H9 (cell line): ENCODE data around the gene EXOC6. TPM values are rescaled to one million over a fixed set of nuclear protein-coding genes. Genes with fewer than 3 reads are reported as not detected.

Source experiments
- DNase-seq: peaks from one replicate; pipeline ENCODE4 v3.0.0-alpha.2; 2017
- H2AFZ ChIP-seq: one replicate; pipeline ENCODE4 v1.6.1; 2013; ENCODE audit warnings: mild to moderate bottlenecking, low read length, control low read depth, moderate library complexity
- H2AK5ac ChIP-seq: 2 replicates; pipeline ENCODE4 v1.6.1; 2013; ENCODE audit warnings: low read length, control low read depth, mixed read lengths; ENCODE audit not compliant: insufficient read length
- H2BK120ac ChIP-seq: one replicate; pipeline ENCODE4 v1.6.1; 2013; ENCODE audit warnings: low read depth, mild to moderate bottlenecking, low read length, control low read depth, inconsistent platforms; ENCODE audit not compliant: poor library complexity, severe bottlenecking
- H2BK12ac ChIP-seq: 2 replicates; pipeline ENCODE4 v1.6.1; 2013; ENCODE audit warnings: low read length, control low read depth, mixed read lengths, low read depth; ENCODE audit not compliant: insufficient read length
- H2BK15ac ChIP-seq: 2 replicates; pipeline ENCODE4 v1.6.1; 2013; ENCODE audit warnings: low read depth, low read length, control low read depth
- H2BK20ac ChIP-seq: one replicate; pipeline ENCODE4 v1.6.1; 2013; ENCODE audit warnings: low read depth, mild to moderate bottlenecking, low read length, control low read depth, inconsistent platforms; ENCODE audit not compliant: poor library complexity, severe bottlenecking
- H2BK5ac ChIP-seq: 2 replicates; pipeline ENCODE4 v1.6.1; 2013; ENCODE audit warnings: low read length, control low read depth, mixed read lengths; ENCODE audit not compliant: insufficient read length
- H3K14ac ChIP-seq: 2 replicates; pipeline ENCODE4 v1.6.1; 2013; ENCODE audit warnings: low read length, control low read depth; ENCODE audit not compliant: insufficient read depth
- H3K18ac ChIP-seq: 2 replicates; pipeline ENCODE4 v1.6.1; 2013; ENCODE audit warnings: low read depth, mild to moderate bottlenecking, mixed read lengths, low read length, control low read depth; ENCODE audit not compliant: insufficient read length
- H3K23ac ChIP-seq: 2 replicates; pipeline ENCODE4 v1.6.1; 2013; ENCODE audit warnings: low read length, control low read depth, mixed read lengths, low read depth; ENCODE audit not compliant: insufficient read length
- H3K23me2 ChIP-seq: 2 replicates; pipeline ENCODE4 v1.6.1; 2013; ENCODE audit warnings: low read depth, mild to moderate bottlenecking, mixed read lengths, low read length, control low read depth; ENCODE audit not compliant: insufficient read length, poor library complexity, severe bottlenecking
- H3K27ac ChIP-seq: 2 replicates; pipeline ENCODE4 v1.5.1; 2013; ENCODE audit warnings: low read length, control low read depth, mixed read lengths, low read depth; ENCODE audit not compliant: insufficient read length
- H3K27me3 ChIP-seq: 2 replicates; pipeline ENCODE4 v1.6.1; 2013; ENCODE audit warnings: low read length, control low read depth, inconsistent platforms; ENCODE audit not compliant: insufficient read depth
- H3K4ac ChIP-seq: 2 replicates; pipeline ENCODE4 v1.6.1; 2013; ENCODE audit warnings: low read depth, mild to moderate bottlenecking, control low read depth, inconsistent platforms, low read length, moderate library complexity
- H3K4me1 ChIP-seq: 2 replicates; pipeline ENCODE4 v1.6.1; 2013; ENCODE audit warnings: low read length, control low read depth, inconsistent platforms; ENCODE audit not compliant: insufficient read depth
- H3K4me2 ChIP-seq: 2 replicates; pipeline ENCODE4 v1.6.1; 2013; ENCODE audit warnings: low read length, control low read depth, mixed read lengths; ENCODE audit not compliant: insufficient read length, insufficient read depth
- H3K56ac ChIP-seq: 2 replicates; pipeline ENCODE4 v1.6.1; 2013; ENCODE audit warnings: low read depth, mild to moderate bottlenecking, mixed read lengths, low read length, control low read depth; ENCODE audit not compliant: insufficient read length
- H3K79me1 ChIP-seq: 2 replicates; pipeline ENCODE4 v1.6.1; 2013; ENCODE audit warnings: low read depth, mild to moderate bottlenecking, moderate library complexity, low read length, control low read depth, inconsistent platforms; ENCODE audit not compliant: insufficient read depth, poor library complexity, severe bottlenecking
- H3K79me2 ChIP-seq: 2 replicates; pipeline ENCODE4 v1.6.1; 2013; ENCODE audit warnings: low read length, control low read depth, inconsistent platforms; ENCODE audit not compliant: insufficient read depth
- H3K9ac ChIP-seq: 2 replicates; pipeline ENCODE4 v1.6.1; 2013; ENCODE audit warnings: low read length, control low read depth, mixed read lengths; ENCODE audit not compliant: insufficient read length; ENCODE audit errors: extremely low read depth
- H3K9me3 ChIP-seq: one replicate; pipeline ENCODE4 v1.6.1; 2013; ENCODE audit warnings: low read depth, low read length, inconsistent platforms; ENCODE audit not compliant: control insufficient read depth
- H3T11ph ChIP-seq: one replicate; pipeline ENCODE4 v1.6.1; 2013; ENCODE audit warnings: mild to moderate bottlenecking, low read length, control low read depth, inconsistent platforms
- H4K20me1 ChIP-seq: one replicate; pipeline ENCODE4 v1.6.1; 2013; ENCODE audit not compliant: control insufficient read depth, insufficient read length, insufficient read depth
- H4K5ac ChIP-seq: 2 replicates; pipeline ENCODE4 v1.6.1; 2013; ENCODE audit warnings: low read depth, mild to moderate bottlenecking, mixed read lengths, low read length, control low read depth; ENCODE audit not compliant: insufficient read length
- H4K8ac ChIP-seq: replicated peaks from 2 replicates; pipeline ENCODE4 v1.6.1; 2013; ENCODE audit warnings: low read length, control low read depth, mixed read lengths, low read depth; ENCODE audit not compliant: insufficient read length
- H4K91ac ChIP-seq: 2 replicates; pipeline ENCODE4 v1.6.1; 2013; ENCODE audit warnings: low read depth, mild to moderate bottlenecking, moderate library complexity, mixed read lengths, low read length, control low read depth; ENCODE audit not compliant: insufficient read length
- H3K27ac Mint-ChIP-seq, 3 experiments: 2 replicates in 2 of 3; 3 replicates in 1 of 3; pipeline ENCODE4 v1.8.0; 2020 to 2021; ENCODE audit warnings: mixed read lengths in 3 of 3, mild to moderate bottlenecking in 1 of 3, moderate library complexity in 1 of 3
- H3K27me3 Mint-ChIP-seq: 2 replicates; pipeline ENCODE4 v1.8.0; 2021; ENCODE audit warnings: low read depth, mild to moderate bottlenecking, moderate library complexity, mixed read lengths
- H3K36me3 Mint-ChIP-seq, 3 experiments: 2 replicates in 2 of 3; 3 replicates in 1 of 3; pipeline ENCODE4 v1.8.0; 2020 to 2021; ENCODE audit warnings: low read depth in 3 of 3, mixed read lengths in 3 of 3; ENCODE audit not compliant: insufficient read depth in 1 of 3
- H3K4me1 Mint-ChIP-seq, 2 experiments: 2 replicates each; pipeline ENCODE4 v1.8.0; 2020; ENCODE audit warnings: mixed read lengths in 2 of 2
- H3K4me3 Mint-ChIP-seq, 2 experiments: 2 replicates in 1 of 2; 3 replicates in 1 of 2; pipeline ENCODE4 v1.8.0; 2020 to 2021; ENCODE audit warnings: mild to moderate bottlenecking in 2 of 2, mixed read lengths in 2 of 2, moderate library complexity in 1 of 2
- H3K9me3 Mint-ChIP-seq, 2 experiments: 2 replicates in 1 of 2; 3 replicates in 1 of 2; pipeline ENCODE4 v1.8.0; 2020; ENCODE audit warnings: mild to moderate bottlenecking in 2 of 2, mixed read lengths in 2 of 2, moderate library complexity in 1 of 2
- CTCF ChIP-seq: fragments of 200-600 bp; sonication (generic); conservative IDR thresholded peaks from 3 replicates; pipeline ENCODE4 v1.8.0; 2021; ENCODE audit warnings: antibody characterized with exemption, mild to moderate bottlenecking
- WGBS: extraction: QIAGEN DNeasy Blood & Tissue Kit; methylation state at CpG from one replicate; pipeline ENCODE4 v1.1.7; 2013; ENCODE audit warnings: missing lambda C conversion rate, low lambda C conversion rate, mixed read lengths; ENCODE audit not compliant: insufficient read length; ENCODE audit errors: extremely low coverage; 5-methylcytosine and 5-hydroxymethylcytosine counted together
- total RNA-seq: library from RNA; stranded (reverse); gene quantifications from 2 replicates; pipeline ENCODE4 v1.2.1, GENCODE V29; 2021

EXOC6 gene
- total RNA-seq, 1 experiment from 2014 or later: 9.0 TPM

GRCh38 chr10:93028883-93029282, 180.6 kb downstream of the EXOC6 start:
- Histone ChIP-seq H3K4me2 (no peak overlapping the region), H3K79me2 (no peaks in the 10 kb centered on the region), H3K14ac (no peak overlapping the region), H3K4me1 (no peaks in the 10 kb centered on the region), H3K9me3 (no peaks in the 10 kb centered on the region), H3K79me1 (no peaks in the 10 kb centered on the region), H3K4ac (no peak overlapping the region), H3K9ac (no peak overlapping the region), H2BK12ac (no peak overlapping the region), H4K20me1 (no peaks in the 10 kb centered on the region), H2AFZ (no peak overlapping the region), H2BK120ac (no peak overlapping the region), H3K23ac (no peak overlapping the region), H4K91ac (no peak overlapping the region), H3K27ac (no peak overlapping the region), H2BK5ac (no peak overlapping the region), H3K56ac (no peak overlapping the region), H3K27me3 (no peaks in the 10 kb centered on the region), H3T11ph (no peak overlapping the region), H4K5ac (no peak overlapping the region), H3K23me2 (no peaks in the 10 kb centered on the region), H4K8ac (no peak overlapping the region), H2AK5ac (no peak overlapping the region), H2BK15ac (no peak overlapping the region), H3K18ac (no peak overlapping the region), H2BK20ac (no peak overlapping the region)
- Mint-ChIP-seq H3K4me3 (no peak overlapping the region), H3K36me3 (peaks cover 0 to 17% (median 5%) of the 10 kb centered on the region in 3 experiments; a peak in 4 of 7 replicates), H3K4me1 (peaks cover 29 to 35% of the 10 kb centered on the region in 2 experiments), H3K27ac (no peak overlapping the region), H3K27me3 (no peaks in the 10 kb centered on the region), H3K9me3 (peaks cover 4 to 11% of the 10 kb centered on the region in 2 experiments; a peak in 3 of 5 replicates)
- no CpG with 5 or more reads among the region's 2 CpGs for WGBS
- TF ChIP-seq CTCF: no peak
- no peak for DNase-seq
